HG03469 (cell line): Measurements from ENCODE around the gene JMJD6.
"Not testable (repeated sequence)": the region's sequence is repeated elsewhere in the genome, so short reads cannot be mapped to it uniquely, and the experiment has no call there.

ENCODE experiments used
- ATAC-seq: cut with Tn5 transposase; IDR thresholded peaks from one replicate; pipeline ENCODE4 v1.9.1; 2021; ENCODE audit warnings: mild to moderate bottlenecking, moderate library complexity, moderate number of reproducible peaks; ENCODE audit not compliant: unreplicated experiment

Gene JMJD6

DNA sequence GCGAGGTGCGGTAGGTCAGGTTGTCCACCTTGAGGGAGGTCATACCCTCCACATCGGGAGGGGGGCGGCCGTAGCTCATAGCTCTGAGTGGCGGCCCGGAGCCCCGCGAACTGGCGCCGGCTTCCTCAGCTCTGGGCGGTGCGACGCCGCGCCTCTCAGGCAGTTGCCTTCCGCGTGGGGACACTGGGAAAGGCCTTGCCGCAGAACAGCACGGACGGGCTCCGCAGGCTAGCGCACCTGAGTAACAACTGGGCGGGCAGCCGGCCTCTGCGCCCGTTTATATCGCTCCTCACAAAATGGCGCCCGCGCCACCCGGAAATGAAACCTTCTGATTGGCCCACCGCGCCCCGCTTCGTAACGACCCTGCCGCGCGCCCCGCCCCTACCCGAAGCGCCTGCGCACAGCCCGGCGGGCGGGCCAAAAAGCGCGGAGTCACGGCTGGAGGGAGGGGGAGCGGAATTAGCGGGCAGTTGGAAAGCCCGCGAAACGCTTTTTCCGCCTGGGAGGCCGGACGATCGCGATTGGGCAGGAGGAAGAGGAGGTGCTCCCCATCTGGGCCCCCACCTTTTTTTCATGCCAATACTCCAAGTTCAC lies 10.8 kb upstream of the JMJD6 start, which contains the start of gene SRSF2:
SRSF2 (minus strand) TSS at position 250 of the 594 bp plus-strand sequence; CDS start at position 79, 171 bp downstream.
- ATAC-seq = peak; percentile 52

DNA sequence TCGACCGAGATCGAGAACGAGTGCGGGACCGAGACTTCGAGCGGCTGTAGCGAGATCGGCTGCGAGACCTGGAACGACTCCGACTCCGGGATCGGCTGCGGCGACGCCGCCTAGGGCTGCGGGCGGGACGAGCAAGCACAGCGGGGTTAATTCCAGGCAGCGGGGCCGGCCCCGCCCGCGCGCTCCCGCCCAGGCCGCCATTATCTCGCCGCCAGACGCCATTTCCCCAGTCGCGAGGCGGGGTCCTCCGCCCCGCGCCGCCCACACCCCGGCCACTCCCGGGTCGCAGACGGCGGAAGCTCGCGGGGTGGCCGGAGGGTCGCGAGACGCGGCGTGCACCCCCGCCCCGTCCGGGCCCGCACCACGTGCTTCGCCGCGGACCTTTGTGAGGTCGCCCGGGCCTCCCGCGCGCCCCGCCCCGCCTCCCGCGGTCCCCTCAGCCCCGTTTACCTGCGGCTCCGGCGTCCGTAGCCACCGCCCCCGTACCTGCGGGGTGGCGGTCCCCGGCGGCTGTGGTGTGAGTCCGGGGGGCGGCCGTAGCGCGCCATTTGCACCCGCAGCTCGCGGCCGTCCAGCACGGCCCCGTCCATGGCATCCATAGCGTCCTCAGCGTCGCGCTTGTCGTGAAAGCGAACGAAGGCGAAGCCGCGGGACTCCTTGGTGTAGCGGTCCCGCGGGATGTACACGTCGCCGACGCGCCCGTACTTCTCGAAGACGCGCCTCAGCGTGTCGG lies 10.1 kb upstream of the JMJD6 start:
- ATAC-seq = peak; percentile 1

DNA sequence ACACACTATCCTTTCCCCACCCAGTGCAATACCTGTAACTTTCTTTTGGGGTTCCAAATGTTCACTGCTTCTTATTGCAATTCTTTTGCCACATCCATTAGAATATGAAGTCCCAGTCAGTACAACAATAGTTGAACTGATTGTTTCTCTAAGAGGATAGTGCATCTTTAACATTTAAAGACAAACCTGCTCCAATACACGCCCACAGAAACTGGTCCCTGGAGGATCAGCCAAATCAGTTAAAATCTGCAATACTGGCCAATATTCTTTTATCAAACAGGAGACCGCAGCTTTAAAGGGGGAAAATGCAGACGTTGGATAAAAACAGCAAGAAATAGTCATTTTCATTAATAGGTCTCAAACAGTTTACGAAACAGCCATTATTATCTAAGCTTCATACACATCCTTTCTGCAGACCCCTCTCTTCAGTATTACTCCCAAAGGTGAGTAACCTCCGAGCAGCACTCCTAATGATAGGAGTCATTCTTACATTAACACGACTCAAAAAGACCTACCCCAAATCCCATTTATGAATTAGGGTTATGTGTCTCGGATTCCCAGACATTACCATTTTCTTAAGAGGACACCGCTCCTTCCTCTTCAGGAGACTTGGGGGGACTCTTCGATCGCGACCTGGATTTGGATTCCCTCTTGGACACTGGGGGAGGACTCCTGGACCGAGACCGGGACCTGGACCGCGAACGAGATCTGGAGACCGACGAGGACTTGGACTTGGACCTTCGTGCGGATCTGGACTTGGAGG lies 9.4 kb upstream of the JMJD6 start:
- no peak for ATAC-seq

DNA sequence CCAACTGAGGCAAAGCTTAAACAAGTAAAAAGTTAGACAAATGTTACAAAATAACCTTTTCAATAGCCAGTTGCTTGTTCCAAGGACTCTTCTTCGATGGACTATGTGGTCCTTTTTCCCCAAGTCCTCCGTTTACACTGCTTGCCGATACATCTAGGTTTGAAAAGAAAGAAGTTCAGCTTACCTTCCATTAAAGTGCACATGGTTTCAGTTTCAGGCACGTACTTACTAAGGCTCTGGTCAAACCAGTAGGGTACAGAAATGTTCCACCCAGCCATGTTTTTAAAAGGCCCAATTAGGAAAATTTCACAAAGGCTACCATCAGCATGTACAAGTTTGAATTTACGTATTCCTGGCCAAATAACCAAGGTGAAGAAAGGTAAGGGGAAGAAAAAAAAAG lies 8.6 kb upstream of the JMJD6 start:
- no peak for ATAC-seq

GRCh38 chr17:76734080-76734840 lies 7.9 kb upstream of the JMJD6 start:
- ATAC-seq = no peak

DNA sequence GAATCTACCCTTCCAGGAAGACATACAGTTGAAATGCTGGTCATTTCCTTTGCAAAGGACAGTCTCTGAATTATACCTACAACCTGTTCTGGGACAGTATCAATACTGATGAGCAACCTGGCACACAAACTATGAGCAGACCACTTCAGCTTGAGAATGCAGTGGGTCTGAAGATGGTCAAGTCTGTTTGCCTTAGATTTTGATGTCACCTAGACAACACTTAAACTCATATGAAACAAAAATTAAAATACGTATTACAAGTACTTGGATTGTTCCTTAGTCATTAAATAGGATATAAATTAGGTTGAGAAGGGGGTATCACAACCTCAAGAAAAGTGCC lies 7.2 kb upstream of the JMJD6 start:
- ATAC-seq = no peak

DNA sequence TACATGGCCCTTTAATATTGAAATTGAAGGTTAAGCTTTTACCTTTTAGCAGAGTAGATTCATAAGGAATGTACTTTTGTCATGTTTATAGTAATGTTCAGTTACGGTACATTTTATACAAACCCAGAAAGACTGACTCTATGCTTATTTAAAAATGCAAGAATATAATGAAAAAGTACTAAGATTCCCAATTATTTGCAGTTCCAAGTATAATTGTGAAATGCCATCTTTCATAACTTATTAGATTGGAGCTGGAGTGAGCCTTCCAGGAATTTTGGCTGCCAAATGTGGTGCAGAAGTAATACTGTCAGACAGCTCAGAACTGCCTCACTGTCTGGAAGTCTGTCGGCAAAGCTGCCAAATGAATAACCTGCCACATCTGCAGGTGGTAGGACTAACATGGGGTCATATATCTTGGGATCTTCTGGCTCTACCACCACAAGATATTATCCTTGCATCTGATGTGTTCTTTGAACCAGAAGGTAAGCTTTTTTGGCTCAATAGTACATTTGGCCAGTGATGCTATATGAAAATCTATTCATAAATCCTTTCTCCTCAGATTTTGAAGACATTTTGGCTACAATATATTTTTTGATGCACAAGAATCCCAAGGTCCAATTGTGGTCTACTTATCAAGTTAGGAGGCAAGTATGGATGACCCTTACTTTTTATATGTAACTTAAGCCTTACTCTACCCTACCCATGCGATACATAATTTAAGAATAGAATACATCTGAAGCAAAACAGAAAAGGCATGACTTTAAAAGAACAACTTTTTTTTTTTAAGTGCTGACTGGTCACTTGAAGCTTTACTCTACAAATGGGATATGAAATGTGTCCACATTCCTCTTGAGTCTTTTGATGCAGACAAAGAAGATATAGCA lies 6.6 kb upstream of the JMJD6 start:
- ATAC-seq = no peak

DNA sequence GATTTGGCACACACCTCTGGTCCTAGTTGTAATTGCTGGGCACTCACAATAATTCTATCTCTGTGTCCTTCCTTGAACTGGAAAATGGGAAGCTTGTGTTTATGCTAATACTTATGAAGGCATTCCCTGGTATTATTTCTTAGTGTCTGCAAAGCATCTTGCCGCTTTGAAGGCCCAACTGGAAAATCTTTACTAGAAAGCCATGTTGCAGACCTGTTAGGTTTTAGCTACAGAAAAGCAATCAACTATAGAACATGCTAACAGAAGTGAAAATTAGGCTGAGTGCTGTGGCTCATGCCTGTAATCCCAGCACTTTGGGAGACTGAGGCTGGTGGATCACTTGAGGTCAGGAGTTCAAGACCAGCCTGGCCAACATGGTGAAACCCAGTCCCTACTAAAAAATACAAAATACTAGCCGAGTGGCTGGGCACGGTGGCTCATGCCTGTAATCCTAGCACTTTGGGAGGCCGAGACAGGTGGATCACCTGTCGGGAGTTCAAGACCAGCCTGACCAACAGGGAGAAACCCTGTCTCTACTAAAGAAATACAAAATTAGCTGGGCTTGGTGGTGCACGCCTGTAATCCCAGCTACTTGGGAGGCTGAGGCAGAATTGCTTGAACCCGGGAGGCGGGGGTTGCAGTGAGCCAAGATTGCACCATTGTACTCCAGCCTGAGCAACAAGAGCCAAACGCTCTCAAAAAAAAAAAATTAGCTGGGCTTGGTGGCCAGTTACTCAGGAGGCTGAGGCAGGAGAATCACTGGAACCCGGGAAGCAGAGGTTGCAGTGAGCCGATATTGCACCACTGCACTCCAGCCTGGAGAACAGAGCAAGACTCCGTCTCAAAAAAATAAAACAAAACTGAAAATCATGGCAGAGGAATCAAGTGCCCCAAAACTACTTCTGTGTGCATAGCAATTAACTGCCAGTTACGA lies 5.7 kb upstream of the JMJD6 start:
- ATAC-seq = not testable (repeated sequence)

DNA sequence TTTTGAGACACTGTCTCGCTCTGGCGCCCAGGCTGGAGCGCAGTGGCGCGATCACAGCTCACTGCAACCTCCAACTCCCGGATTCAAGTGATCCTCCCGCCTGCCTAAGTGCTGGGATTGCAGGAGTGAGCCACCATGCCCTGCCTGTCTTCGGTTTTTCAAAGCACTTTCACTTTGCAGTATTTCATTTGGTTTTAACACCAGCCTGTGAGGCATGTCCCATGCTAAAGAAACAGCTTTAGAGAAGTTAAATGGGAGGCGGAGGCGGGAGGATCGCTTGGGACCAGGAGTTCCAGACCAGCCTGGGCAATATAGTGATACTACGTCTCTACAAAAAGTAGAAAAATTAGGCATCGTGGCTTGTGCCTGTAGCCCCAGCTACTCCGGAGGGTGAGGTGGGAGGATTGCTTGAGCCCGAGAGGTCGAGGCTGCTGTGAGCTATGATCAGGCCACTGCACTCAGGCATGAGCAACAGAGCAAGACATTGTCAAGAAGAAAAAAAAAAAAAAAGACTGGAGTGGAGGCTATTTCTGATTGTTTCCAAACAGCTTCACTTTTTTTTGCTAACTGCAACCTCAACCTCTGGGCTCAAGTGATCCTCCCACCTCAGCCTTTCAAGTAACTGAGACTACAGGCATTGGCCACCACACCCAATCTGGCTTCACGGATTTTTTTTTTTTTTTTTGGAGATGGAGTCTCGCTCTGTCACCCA lies 1.5 kb upstream of the JMJD6 start:
- no peak for ATAC-seq

- ATAC-seq = peak; percentile 32
Measured at GRCh38 chr17:76726776-76727718, 641 bp upstream of the JMJD6 start, which contains the start of gene METTL23. Gene METTL23, plus strand, starts transcription at chr17:76726839. Its CDS starts 2,872 bp downstream, at chr17:76729711.

- no peak for ATAC-seq
Measured at GRCh38 chr17:76725580-76726230, 701 bp downstream of the JMJD6 start.

GRCh38 chr17:76723812-76724211 lies 2.6 kb downstream of the JMJD6 start:
- no peak for ATAC-seq

DNA sequence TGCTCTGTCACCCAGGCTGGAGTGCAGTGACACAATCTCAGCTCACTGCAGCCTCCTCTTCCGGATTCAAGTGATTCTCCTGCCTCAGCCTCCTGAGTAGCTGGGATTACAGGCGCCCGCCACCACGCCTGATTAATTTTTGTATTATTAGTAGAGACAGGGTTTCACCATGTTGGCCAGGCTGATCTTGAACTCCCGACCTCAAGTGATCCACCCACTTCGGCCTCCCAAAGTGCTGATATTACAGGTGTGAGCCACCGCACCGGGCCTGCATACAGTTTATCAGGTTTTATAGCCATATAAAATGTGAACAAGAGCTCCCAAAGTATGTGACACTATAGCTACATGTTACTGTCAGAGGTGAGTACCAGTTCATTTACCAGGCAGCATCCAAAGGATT lies 3.4 kb downstream of the JMJD6 start:
- ATAC-seq = not testable (repeated sequence)

GRCh38 chr17:76722279-76722678 lies 4.1 kb downstream of the JMJD6 start:
- ATAC-seq = no peak

DNA sequence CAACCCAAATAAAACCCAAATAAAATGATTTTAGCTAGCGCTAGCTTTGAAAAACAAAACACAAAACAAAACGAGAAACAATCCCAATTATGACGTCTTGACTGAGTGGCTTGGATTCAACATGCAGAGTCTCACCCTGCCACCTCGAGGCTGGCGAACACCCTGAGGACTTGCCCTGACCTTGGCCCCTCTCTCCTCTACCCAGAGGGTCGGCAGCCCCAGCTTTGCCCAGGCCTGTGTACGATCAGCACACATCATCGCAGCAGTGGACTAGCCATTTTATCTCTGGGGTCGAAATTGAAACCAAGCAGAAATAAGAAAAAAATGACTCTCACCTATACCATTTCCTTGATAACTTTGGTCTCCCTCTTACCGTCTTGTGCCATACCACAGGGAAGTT lies 4.9 kb downstream of the JMJD6 start:
- no peak for ATAC-seq

DNA sequence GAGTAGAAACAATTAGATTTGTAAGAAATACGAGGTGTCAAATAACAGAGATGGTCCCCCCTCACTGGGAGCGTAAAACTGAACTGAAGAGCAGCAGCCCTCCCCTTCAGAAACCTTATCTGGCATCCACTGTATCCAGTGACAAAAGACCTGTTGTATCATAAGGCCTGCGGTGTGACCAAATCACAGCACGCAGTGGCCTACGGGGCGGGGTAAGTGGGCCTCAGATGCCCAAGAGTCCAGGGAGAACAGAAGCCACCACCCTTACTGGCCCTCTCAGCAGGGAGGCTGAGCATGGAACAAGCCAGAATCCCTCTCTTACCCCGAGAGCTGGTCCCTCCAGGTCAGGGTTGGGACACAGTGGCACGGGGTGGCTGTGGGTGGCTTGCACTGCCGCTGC lies 5.5 kb downstream of the JMJD6 start:
- no peak for ATAC-seq

GRCh38 chr17:76720211-76720610 lies 6.2 kb downstream of the JMJD6 start:
- no peak for ATAC-seq
